Endothelial cell of umbilical vein (primary cell): Measurements from ENCODE around the gene F5. TPM values are rescaled to one million over a fixed set of nuclear protein-coding genes. Genes with fewer than 3 reads are reported as not detected.

Experiments used
- BruUV-seq: library from RNA; stranded (reverse); fragments of 400-500 nt; replicated peaks from 2 replicates; lab custom pipeline; 2021; lab: Mats Ljungman, UMichigan
- CTCF ChIA-PET: fragments of 300-600, 350-600 bp; sonication (Branson Sonifier 250); formaldehyde crosslinking; loops from one replicate; lab custom pipeline; 2021; ENCODE audit warnings: antibody characterized with exemption, inconsistent platforms; lab: Charles Lee
- POLR2A ChIA-PET: fragments of 300-600, 350-600 bp; sonication (Branson Sonifier 250); formaldehyde crosslinking; loops from one replicate; lab custom pipeline; 2021; ENCODE audit warnings: antibody characterized with exemption, inconsistent platforms; lab: Charles Lee
- DNase-seq: peaks from one replicate; pipeline ENCODE4 v3.0.0-alpha.2; 2011; ENCODE audit warnings: low read depth, low spot score
- FAIRE-seq: peaks from 2 replicates; lab custom pipeline; 2011; peaks lifted over from hg19 to GRCh38; lab: Jason Lieb, UNC
- H2AFZ ChIP-seq: 2 replicates; pipeline ENCODE4 v1.6.0; 2012; ENCODE audit warnings: low read depth, low read length, control low read depth, inconsistent platforms
- H3K27ac ChIP-seq: 2 replicates; pipeline ENCODE4 v1.5.1; 2011; ENCODE audit warnings: low read depth, mild to moderate bottlenecking, control low read depth, low read length, moderate library complexity; ENCODE audit not compliant: insufficient read depth
- H3K27me3 ChIP-seq, 2 experiments: 2 replicates each; pipeline versions ENCODE4 v1.6.0 to v1.6.1; 2011; ENCODE audit warnings: low read length in 2 of 2, mixed read lengths in 1 of 2; ENCODE audit not compliant: control insufficient read depth in 2 of 2, insufficient read depth in 2 of 2
- H3K36me3 ChIP-seq, 2 experiments: 2 replicates in 1 of 2; 3 replicates in 1 of 2; pipeline ENCODE4 v1.5.1; 2011; ENCODE audit warnings: low read length in 2 of 2, mild to moderate bottlenecking in 1 of 2, moderate library complexity in 1 of 2; ENCODE audit not compliant: control insufficient read depth in 2 of 2, insufficient read depth in 2 of 2; ENCODE audit errors: extremely low read depth in 1 of 2
- H3K4me1 ChIP-seq: 3 replicates; pipeline ENCODE4 v1.5.1; 2011; ENCODE audit warnings: mild to moderate bottlenecking, low read length; ENCODE audit not compliant: control insufficient read depth, insufficient read depth; ENCODE audit errors: extremely low read depth
- H3K4me2 ChIP-seq: 2 replicates; pipeline ENCODE4 v1.6.1; 2011; ENCODE audit warnings: low read length, control low read depth, mixed read lengths; ENCODE audit not compliant: insufficient read depth
- H3K4me3 ChIP-seq, 3 experiments: fragments of 200-600 bp in 1 of 3; sonication (generic), shearing (Covaris generic) in 1 of 3; replicated peaks in 1 of 3; 2 replicates each; pipeline ENCODE4 v1.5.1; 2011 to 2016; ENCODE audit warnings: control low read depth in 3 of 3, low read length in 3 of 3, mild to moderate bottlenecking in 2 of 3, inconsistent platforms in 1 of 3, low read depth in 1 of 3, moderate library complexity in 1 of 3; ENCODE audit not compliant: insufficient read depth in 1 of 3
- H3K79me2 ChIP-seq: 2 replicates; pipeline ENCODE4 v1.6.0; 2012; ENCODE audit warnings: low read length, inconsistent platforms; ENCODE audit not compliant: control insufficient read depth, insufficient read depth
- H3K9ac ChIP-seq: replicated peaks from 2 replicates; pipeline ENCODE3; 2011; ENCODE audit warnings: low read length, control low read depth; ENCODE audit not compliant: insufficient read depth; ENCODE audit errors: extremely low read depth
- H3K9me1 ChIP-seq: replicated peaks from 3 replicates; pipeline ENCODE4 v1.6.0; 2011; ENCODE audit warnings: mild to moderate bottlenecking, low read length; ENCODE audit not compliant: control insufficient read depth, insufficient read depth; ENCODE audit errors: extremely low read depth
- H3K9me3 ChIP-seq: replicated peaks from 2 replicates; pipeline ENCODE4 v1.5.1; 2012; ENCODE audit warnings: low read length, inconsistent platforms; ENCODE audit not compliant: control insufficient read depth, insufficient read depth
- H4K20me1 ChIP-seq: replicated peaks from 2 replicates; pipeline ENCODE3; 2011; ENCODE audit warnings: mild to moderate bottlenecking, low read length; ENCODE audit not compliant: control insufficient read depth, insufficient read depth; ENCODE audit errors: extremely low read depth
- FOS ChIP-seq: IDR thresholded peaks from 2 replicates; pipeline ENCODE4 v1.6.1; 2011; ENCODE audit warnings: mild to moderate bottlenecking, low read length, moderate library complexity, borderline replicate concordance; ENCODE audit not compliant: insufficient read depth
- GATA2 ChIP-seq: IDR thresholded peaks from 2 replicates; pipeline ENCODE4 v1.7.0; 2011; ENCODE audit warnings: low read depth, mild to moderate bottlenecking, moderate library complexity, mixed read lengths, low read length; ENCODE audit not compliant: insufficient read length, insufficient read depth
- JUN ChIP-seq: IDR thresholded peaks from 2 replicates; pipeline ENCODE4 v1.6.1; 2011; ENCODE audit warnings: borderline replicate concordance, low read depth; ENCODE audit not compliant: insufficient read length, insufficient read depth
- POLR2A ChIP-seq: IDR thresholded peaks from 2 replicates; pipeline ENCODE4 v1.6.1; 2012; ENCODE audit warnings: low read depth, mild to moderate bottlenecking, control low read depth, low read length
- POLR2AphosphoS5 ChIP-seq: IDR thresholded peaks from 2 replicates; pipeline ENCODE4 v1.6.1; 2012; ENCODE audit warnings: low read depth, mild to moderate bottlenecking, control low read depth, low read length, moderate library complexity; ENCODE audit not compliant: insufficient read depth
- dilution Hi-C: fragments of 300-500 bp; cut with MboI; formaldehyde crosslinking; loops from one replicate; pipeline ENCODE4 v1.15.0; 2019; ENCODE audit warnings: low sequenced_read_pairs; ENCODE audit not compliant: extremely low pct_ligation_motif_present
- intact Hi-C: fragments of 100-400 bp; cut with micrococcal nuclease; formaldehyde crosslinking; loops from one replicate; pipeline ENCODE4 v1.10.0; 2022
- polyA plus RNA-seq, 4 experiments: library from polyadenylated mRNA; depleted of rRNA in 3 of 4; stranded (reverse) in 3 of 4; unstranded in 1 of 4; fragments of >200 nt; gene quantifications; 2 replicates each; pipeline versions ENCODE4 v1.2.1 to v1.2.3, GENCODE V29; 2011 to 2012; ENCODE audit warnings: missing spikeins in 1 of 4
- total RNA-seq: library from RNA; stranded (reverse); gene quantifications from 2 replicates; pipeline ENCODE4 v1.2.3, GENCODE V29; 2021
- TF ChIP-seq, protein P1 (sequence below), 2 donors: IDR thresholded peaks; 1 replicate in 1 of 2; 2 replicates in 1 of 2; pipeline ENCODE4 v1.5.1; 2011; ENCODE audit warnings: low read length in 2 of 2, mild to moderate bottlenecking in 2 of 2, moderate library complexity in 2 of 2, control low read depth in 1 of 2, inconsistent platforms in 1 of 2, low read depth in 1 of 2; ENCODE audit not compliant: insufficient read depth in 1 of 2; ENCODE audit errors: extremely low read depth in 1 of 2
- TF ChIP-seq, protein P2 (sequence below): IDR thresholded peaks from 2 replicates; pipeline ENCODE4 v1.6.1; 2011; ENCODE audit not compliant: insufficient read depth, insufficient read length

The F5 gene
- total and polyA plus RNA-seq, 2 donors (not counting 3 experiments of a cell fraction or from before 2014, with no cell fraction given): not detected

DNA sequence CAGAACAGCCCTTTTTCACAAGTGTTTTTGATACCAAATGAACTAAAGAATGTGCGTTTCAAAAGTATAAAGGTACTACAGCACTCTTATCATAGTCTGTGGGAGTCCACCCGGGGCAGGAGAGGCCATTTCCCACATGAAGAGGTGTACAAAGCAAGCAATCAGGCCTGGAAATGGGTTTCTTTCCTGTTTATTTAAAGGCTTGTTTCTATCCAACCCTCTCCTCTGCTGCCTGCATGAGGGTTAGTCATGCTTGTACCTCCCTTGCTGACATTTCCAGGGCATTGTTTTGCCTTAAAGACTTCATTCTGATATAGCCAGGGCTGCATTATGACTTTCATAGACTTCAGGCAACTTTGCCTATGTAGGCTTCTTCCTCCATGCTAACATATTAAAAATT is 32.1 kb upstream of the F5 start:
- Histone ChIP-seq H3K9me1 (no peaks in the 10 kb centered on the region), H3K27me3 (no peaks in the 10 kb centered on the region), H4K20me1 (no peaks in the 10 kb centered on the region), H3K9me3 (no peaks in the 10 kb centered on the region), H3K36me3 (no peaks in the 10 kb centered on the region), H2AFZ (peak overlapping the region; percentile 86), H3K4me1 (peaks cover 12% of the 10 kb centered on the region), H3K4me3 (no peak overlapping the region), H3K79me2 (no peaks in the 10 kb centered on the region), H3K4me2 (peak overlapping the region; percentile 34), H3K9ac (no peak overlapping the region), H3K27ac (no peak overlapping the region)
- ChIA-PET CTCF (no interaction called here), POLR2A (no interaction called here)
- intact Hi-C loops (loop anchor here (1.0 kb wide), 1 partner anchor 12 kb away; the partner anchor contains the start of gene SELP), dilution Hi-C loops (no loop called here)
- no TSS peak for BruUV-seq
- DNase-seq: peak; percentile 85
- peak; percentile 96 for FAIRE-seq
- no peak for TF ChIP-seq POLR2AphosphoS5
- TF ChIP-seq GATA2: peak; percentile 59
- TF ChIP-seq FOS: peak; percentile 58
- TF ChIP-seq, protein P1, sequence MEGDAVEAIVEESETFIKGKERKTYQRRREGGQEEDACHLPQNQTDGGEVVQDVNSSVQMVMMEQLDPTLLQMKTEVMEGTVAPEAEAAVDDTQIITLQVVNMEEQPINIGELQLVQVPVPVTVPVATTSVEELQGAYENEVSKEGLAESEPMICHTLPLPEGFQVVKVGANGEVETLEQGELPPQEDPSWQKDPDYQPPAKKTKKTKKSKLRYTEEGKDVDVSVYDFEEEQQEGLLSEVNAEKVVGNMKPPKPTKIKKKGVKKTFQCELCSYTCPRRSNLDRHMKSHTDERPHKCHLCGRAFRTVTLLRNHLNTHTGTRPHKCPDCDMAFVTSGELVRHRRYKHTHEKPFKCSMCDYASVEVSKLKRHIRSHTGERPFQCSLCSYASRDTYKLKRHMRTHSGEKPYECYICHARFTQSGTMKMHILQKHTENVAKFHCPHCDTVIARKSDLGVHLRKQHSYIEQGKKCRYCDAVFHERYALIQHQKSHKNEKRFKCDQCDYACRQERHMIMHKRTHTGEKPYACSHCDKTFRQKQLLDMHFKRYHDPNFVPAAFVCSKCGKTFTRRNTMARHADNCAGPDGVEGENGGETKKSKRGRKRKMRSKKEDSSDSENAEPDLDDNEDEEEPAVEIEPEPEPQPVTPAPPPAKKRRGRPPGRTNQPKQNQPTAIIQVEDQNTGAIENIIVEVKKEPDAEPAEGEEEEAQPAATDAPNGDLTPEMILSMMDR (IDR thresholded peaks at IDR 0.05; ENCODE audit: extremely low read depth in 1 of 2, insufficient read depth in 1 of 2, low read depth in 1 of 2, low read length in 2 of 2): no peak
- TF ChIP-seq, protein P2, sequence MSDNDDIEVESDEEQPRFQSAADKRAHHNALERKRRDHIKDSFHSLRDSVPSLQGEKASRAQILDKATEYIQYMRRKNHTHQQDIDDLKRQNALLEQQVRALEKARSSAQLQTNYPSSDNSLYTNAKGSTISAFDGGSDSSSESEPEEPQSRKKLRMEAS: no peak
- no peak for TF ChIP-seq JUN
- no peak for TF ChIP-seq POLR2A
